HepG2 (cell line): Measurements from ENCODE around the gene RCOR1. TPM values are rescaled to one million over a fixed set of nuclear protein-coding genes. Genes with fewer than 3 reads are reported as not detected.
A peak's percentile ranks its signal among the peaks of the same experiment; 100 is the strongest.

ENCODE experiments used
- ATAC-seq: fragments of 200-7000 bp; cut with Tn5 transposase; 3 replicates; pipeline ENCODE4 v1.9.1; 2020; ENCODE audit warnings: mild to moderate bottlenecking, moderate library complexity
- BruUV-seq: library from RNA; stranded (reverse); fragments of 400-500 nt; replicated peaks from 2 replicates; lab custom pipeline; 2021; lab: Mats Ljungman, UMichigan
- CTCF ChIA-PET: fragments of 300-600 bp; formaldehyde crosslinking; extraction: SDS; loops from one replicate; lab custom pipeline; 2021; ENCODE audit warnings: low total read pairs, inconsistent platforms, low intra/inter-chr PET ratio; lab: Yijun Ruan, JAX
- POLR2A ChIA-PET: fragments of 350-600 bp; sonication (Branson Sonifier 250); formaldehyde crosslinking; loops from one replicate; lab custom pipeline; 2020; ENCODE audit warnings: antibody characterized with exemption, inconsistent platforms; lab: Yijun Ruan, JAX
- DNase-seq: peaks from one replicate; pipeline ENCODE4 v3.0.0-alpha.2; 2015; ENCODE audit warnings: low spot score
- FAIRE-seq: peaks from 3 replicates; lab custom pipeline; 2011; peaks lifted over from hg19 to GRCh38; lab: Jason Lieb, UNC
- H2AFZ ChIP-seq: one replicate; pipeline ENCODE4 v1.6.1; 2011; ENCODE audit warnings: low read length, inconsistent platforms
- H3K27ac ChIP-seq: fragments of 300-600 bp; 3 replicates; pipeline ENCODE4 v1.8.0; 2011; ENCODE audit warnings: mixed run types, mild to moderate bottlenecking, mixed read lengths, low read length, inconsistent platforms; ENCODE audit not compliant: insufficient read depth; ENCODE audit errors: extremely low read length
- H3K27me3 ChIP-seq, 2 experiments: fragments of 200-600 bp in 1 of 2; 2 replicates in 1 of 2; 3 replicates in 1 of 2; pipeline versions ENCODE4 v1.6.0 to v1.8.0; 2011; ENCODE audit warnings: low read length in 2 of 2, mild to moderate bottlenecking in 2 of 2, moderate library complexity in 2 of 2, inconsistent platforms in 1 of 2; ENCODE audit not compliant: insufficient read depth in 2 of 2, control insufficient read depth in 1 of 2
- H3K36me3 ChIP-seq, 2 experiments: fragments of 200-600 bp in 1 of 2; replicated peaks in 1 of 2; 2 replicates in 1 of 2; 3 replicates in 1 of 2; pipeline versions ENCODE4 v1.5.1 to v1.8.0; 2011; ENCODE audit warnings: low read length in 2 of 2, inconsistent platforms in 1 of 2; ENCODE audit not compliant: insufficient read depth in 2 of 2, control insufficient read depth in 1 of 2
- H3K4me1 ChIP-seq: 2 replicates; pipeline ENCODE4 v1.5.1; 2012; ENCODE audit warnings: low read length, inconsistent platforms; ENCODE audit not compliant: insufficient read depth
- H3K4me2 ChIP-seq: 2 replicates; pipeline ENCODE4 v1.6.0; 2011; ENCODE audit warnings: low read depth, low read length, inconsistent platforms
- H3K4me3 ChIP-seq, 3 experiments: fragments of 200-600 bp in 1 of 3; sonication (generic), shearing (Covaris generic) in 1 of 3; replicated peaks in 1 of 3; 2 replicates each; pipeline ENCODE4 v1.5.1; 2011 to 2016; ENCODE audit warnings: low read length in 3 of 3, inconsistent platforms in 2 of 3, low read depth in 2 of 3, mild to moderate bottlenecking in 2 of 3, control low read depth in 1 of 3, mixed read lengths in 1 of 3; ENCODE audit not compliant: insufficient read depth in 1 of 3
- H3K79me2 ChIP-seq: one replicate; pipeline ENCODE4 v1.6.1; 2011; ENCODE audit warnings: low read length, inconsistent platforms; ENCODE audit not compliant: insufficient read depth
- H3K9ac ChIP-seq: 2 replicates; pipeline ENCODE4 v1.6.0; 2011; ENCODE audit warnings: mild to moderate bottlenecking, low read depth, low read length, inconsistent platforms; ENCODE audit not compliant: insufficient read depth
- H3K9me3 ChIP-seq: 2 replicates; pipeline ENCODE4 v1.5.1; 2012; ENCODE audit warnings: mild to moderate bottlenecking, low read length
- H4K20me1 ChIP-seq: 2 replicates; pipeline ENCODE4 v1.6.0; 2011; ENCODE audit warnings: inconsistent platforms, mild to moderate bottlenecking, low read length, moderate library complexity; ENCODE audit not compliant: insufficient read depth
- FOXJ3 ChIP-seq: sonication (generic); formaldehyde crosslinking; IDR thresholded peaks from 2 replicates; pipeline ENCODE4 v1.4.0; 2020; ENCODE audit warnings: missing genetic modification reagents, mild to moderate bottlenecking, borderline replicate concordance
- GATAD1 ChIP-seq: IDR thresholded peaks from 2 replicates; pipeline ENCODE4 v1.6.1; 2016; ENCODE audit warnings: missing genetic modification reagents, missing compliant biosample characterization
- HES4 ChIP-seq: sonication (generic); formaldehyde crosslinking; IDR thresholded peaks from 2 replicates; pipeline ENCODE4 v1.9.0; 2021; ENCODE audit warnings: mild to moderate bottlenecking, missing genetic modification reagents, borderline replicate concordance
- HOXA5 ChIP-seq: sonication (generic); formaldehyde crosslinking; IDR thresholded peaks from 2 replicates; pipeline ENCODE4 v1.4.0; 2020; ENCODE audit warnings: missing genetic modification reagents
- MLLT10 ChIP-seq: sonication (generic); formaldehyde crosslinking; IDR thresholded peaks from 2 replicates; pipeline ENCODE4 v1.4.0; 2020; ENCODE audit warnings: missing genetic modification reagents
- SMAD9 ChIP-seq: sonication (generic); formaldehyde crosslinking; IDR thresholded peaks from 2 replicates; pipeline ENCODE4 v1.5.1; 2020; ENCODE audit warnings: mild to moderate bottlenecking, missing genetic modification reagents
- TBX2 ChIP-seq: sonication (generic); formaldehyde crosslinking; IDR thresholded peaks from 2 replicates; pipeline ENCODE4 v1.5.0; 2020; ENCODE audit warnings: missing genetic modification reagents, mild to moderate bottlenecking, borderline replicate concordance
- ZBTB38 ChIP-seq: sonication (generic); formaldehyde crosslinking; IDR thresholded peaks from 2 replicates; pipeline ENCODE4 v1.5.1; 2020; ENCODE audit warnings: mild to moderate bottlenecking, missing genetic modification reagents
- ZBTB7A ChIP-seq: sonication (generic); formaldehyde crosslinking; IDR thresholded peaks from 2 replicates; pipeline ENCODE4 v1.8.0; 2022; ENCODE audit warnings: mild to moderate bottlenecking, missing genetic modification reagents
- ZNF7 ChIP-seq: IDR thresholded peaks from 2 replicates; pipeline ENCODE4 v1.6.1; 2016; ENCODE audit warnings: missing biosample characterization, missing genetic modification reagents
- ZSCAN25 ChIP-seq: sonication (generic); formaldehyde crosslinking; IDR thresholded peaks from 2 replicates; pipeline ENCODE4 v1.8.0; 2022; ENCODE audit warnings: mild to moderate bottlenecking, missing genetic modification reagents
- WGBS: methylation state at CpG from one replicate; pipeline ENCODE4 v1.1.6; 2017; ENCODE audit warnings: low lambda C conversion rate; 5-methylcytosine and 5-hydroxymethylcytosine counted together
- in situ Hi-C: cut with HindIII; loops from 2 replicates; pipeline ENCODE4 v1.10.0; 2017; ENCODE audit warnings: low pct_unique_long_range_greater_than_20kb; ENCODE audit not compliant: extremely low pct_ligation_motif_present
- intact Hi-C: fragments of 100-400 bp; cut with micrococcal nuclease; formaldehyde crosslinking; loops from one replicate; pipeline ENCODE4 v1.10.0; 2022; ENCODE audit not compliant: unreplicated experiment
- polyA plus RNA-seq, 8 experiments: library from polyadenylated mRNA; depleted of rRNA in 3 of 8; stranded (reverse) in 7 of 8; unstranded in 1 of 8; fragments of >200 nt; fragmentation: Illumina TruSeq in 4 of 8; extraction: Trizol in 4 of 8; gene quantifications; 2 replicates each; pipeline versions ENCODE4 v1.2.1 to v1.2.3, GENCODE V29; 2011 to 2016; ENCODE audit warnings: low read depth in 4 of 8, missing spikeins in 1 of 8, mixed read lengths in 1 of 8; ENCODE audit not compliant: insufficient read depth in 1 of 8
- total RNA-seq, 5 experiments: library from RNA; depleted of rRNA; stranded (reverse); fragments of >200 nt; fragmentation: Illumina TruSeq; extraction: Trizol; gene quantifications; 2 replicates each; pipeline ENCODE4 v1.2.3, GENCODE V29; 2016; ENCODE audit warnings: low read depth in 1 of 5
- TF ChIP-seq, protein P1 (sequence below): sonication (generic); formaldehyde crosslinking; IDR thresholded peaks from 2 replicates; pipeline ENCODE4 v1.4.0; 2020; ENCODE audit warnings: missing genetic modification reagents, mild to moderate bottlenecking, borderline replicate concordance
- TF ChIP-seq, protein P2 (sequence below): sonication (generic); formaldehyde crosslinking; IDR thresholded peaks from 2 replicates; pipeline ENCODE4 v1.8.0; 2022; ENCODE audit warnings: missing genetic modification reagents, mild to moderate bottlenecking, moderate library complexity, borderline replicate concordance
- TF ChIP-seq, protein P3 (sequence below): sonication (generic); formaldehyde crosslinking; IDR thresholded peaks from 2 replicates; pipeline ENCODE4 v1.8.1; 2023; ENCODE audit warnings: mild to moderate bottlenecking, missing genetic modification reagents
- TF ChIP-seq, protein P4 (sequence below): sonication (generic); formaldehyde crosslinking; IDR thresholded peaks from 2 replicates; pipeline ENCODE4 v1.5.0; 2020; ENCODE audit warnings: mild to moderate bottlenecking, missing genetic modification reagents

RCOR1 gene
- total and polyA plus RNA-seq, 2 of the 13 experiments (the other 11 are each of a cell fraction or from before 2014, with no cell fraction given) = 10.2 to 11.1 TPM

DNA sequence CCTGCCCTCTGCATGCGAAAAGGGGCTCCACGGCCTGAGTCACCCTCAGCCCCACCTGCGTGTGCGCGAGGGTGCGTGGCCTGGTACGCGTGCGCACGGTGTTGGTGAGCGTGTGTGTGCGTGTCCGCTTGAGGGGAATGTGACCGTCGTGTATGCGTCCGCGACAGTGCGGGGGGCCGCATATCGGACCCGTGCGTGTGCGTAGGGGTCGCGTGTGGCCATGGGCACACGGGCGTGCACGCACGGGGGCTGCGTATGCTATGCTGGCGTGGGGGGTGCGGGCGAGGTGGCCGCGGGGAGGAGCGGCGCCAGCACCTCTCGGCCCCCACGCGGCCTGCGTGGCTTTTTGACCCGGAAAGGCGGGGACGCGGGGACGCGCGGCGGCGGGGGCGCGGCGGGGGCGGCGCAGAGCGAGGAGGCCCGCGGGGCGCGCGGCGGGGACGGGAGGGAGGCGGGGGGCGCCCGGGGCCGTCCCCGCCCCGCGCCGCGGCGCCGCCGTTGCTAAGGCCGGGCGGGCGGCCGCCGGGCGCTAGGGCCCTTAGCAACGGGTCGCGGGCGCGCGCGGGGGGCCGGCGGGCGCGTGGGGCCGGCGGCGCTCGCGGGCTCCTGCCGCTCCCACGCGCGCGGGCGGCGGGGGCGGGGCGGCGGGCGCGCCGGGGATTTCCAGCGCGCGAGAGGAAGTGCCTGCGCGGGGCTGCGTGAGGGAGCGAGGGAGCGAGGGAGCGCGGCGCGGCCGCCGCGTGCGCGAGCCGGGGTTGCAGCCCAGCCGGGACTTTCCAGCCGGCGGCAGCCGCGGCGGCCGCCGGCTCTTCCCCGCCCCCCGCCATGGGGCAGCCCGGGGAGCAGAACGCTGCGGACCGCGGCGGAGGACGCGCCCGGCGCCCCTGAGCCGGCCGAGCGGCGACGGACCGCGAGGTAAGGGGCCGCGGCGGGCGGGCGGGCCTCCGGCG is 184.6 kb downstream of the RCOR1 start, which contains the start of gene TRAF3:
TRAF3 (plus strand) TSS at position 689 of the 950 bp plus-strand sequence. CDS start 92,753 bp downstream, outside the sequence.
- ChIA-PET CTCF (no interaction called here), POLR2A (no interaction called here)
- peak within 1 kb of the TSS; percentile 90 for H3K4me2 ChIP-seq
- peaks cover 67% of the 10 kb centered on the region for H3K4me1 ChIP-seq
- WGBS = 57% methylated on average over 37 of the region's 163 CpGs
- peaks cover 33% of the 10 kb centered on the region for H3K79me2 ChIP-seq
- intact Hi-C loops (loop anchor here (5.0 to 10.0 kb wide), 2 partner anchors 98 to 140 kb away; no protein-coding TSS in a partner anchor), in situ Hi-C loops (no loop called here)
- H3K27ac ChIP-seq = peak within 1 kb of the TSS; percentile 58
- ATAC-seq (peak; percentile 10), FAIRE-seq (no peak), DNase-seq (no peak)
- no peaks in the 10 kb centered on the region for H3K36me3 ChIP-seq
- H2AFZ ChIP-seq = peak within 1 kb of the TSS; percentile 54
- no TSS peak for BruUV-seq
- H4K20me1 ChIP-seq = no peaks in the 10 kb centered on the region
- H3K27me3 ChIP-seq = peaks cover 0 to under 1% of the 10 kb centered on the region in 2 experiments; a peak in 1 of 5 replicates
- H3K9ac ChIP-seq = peak within 1 kb of the TSS; percentile 79
- H3K4me3 ChIP-seq = peak within 1 kb of the TSS; percentile 50 to 83 (median 71)
- H3K9me3 ChIP-seq = no peaks in the 10 kb centered on the region
- peak; percentile 99 for TF ChIP-seq ZBTB38 (CRISPR knock-in tag)
- TF ChIP-seq, protein P1, sequence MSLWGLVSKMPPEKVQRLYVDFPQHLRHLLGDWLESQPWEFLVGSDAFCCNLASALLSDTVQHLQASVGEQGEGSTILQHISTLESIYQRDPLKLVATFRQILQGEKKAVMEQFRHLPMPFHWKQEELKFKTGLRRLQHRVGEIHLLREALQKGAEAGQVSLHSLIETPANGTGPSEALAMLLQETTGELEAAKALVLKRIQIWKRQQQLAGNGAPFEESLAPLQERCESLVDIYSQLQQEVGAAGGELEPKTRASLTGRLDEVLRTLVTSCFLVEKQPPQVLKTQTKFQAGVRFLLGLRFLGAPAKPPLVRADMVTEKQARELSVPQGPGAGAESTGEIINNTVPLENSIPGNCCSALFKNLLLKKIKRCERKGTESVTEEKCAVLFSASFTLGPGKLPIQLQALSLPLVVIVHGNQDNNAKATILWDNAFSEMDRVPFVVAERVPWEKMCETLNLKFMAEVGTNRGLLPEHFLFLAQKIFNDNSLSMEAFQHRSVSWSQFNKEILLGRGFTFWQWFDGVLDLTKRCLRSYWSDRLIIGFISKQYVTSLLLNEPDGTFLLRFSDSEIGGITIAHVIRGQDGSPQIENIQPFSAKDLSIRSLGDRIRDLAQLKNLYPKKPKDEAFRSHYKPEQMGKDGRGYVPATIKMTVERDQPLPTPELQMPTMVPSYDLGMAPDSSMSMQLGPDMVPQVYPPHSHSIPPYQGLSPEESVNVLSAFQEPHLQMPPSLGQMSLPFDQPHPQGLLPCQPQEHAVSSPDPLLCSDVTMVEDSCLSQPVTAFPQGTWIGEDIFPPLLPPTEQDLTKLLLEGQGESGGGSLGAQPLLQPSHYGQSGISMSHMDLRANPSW = no peak
- TF ChIP-seq, protein P2, sequence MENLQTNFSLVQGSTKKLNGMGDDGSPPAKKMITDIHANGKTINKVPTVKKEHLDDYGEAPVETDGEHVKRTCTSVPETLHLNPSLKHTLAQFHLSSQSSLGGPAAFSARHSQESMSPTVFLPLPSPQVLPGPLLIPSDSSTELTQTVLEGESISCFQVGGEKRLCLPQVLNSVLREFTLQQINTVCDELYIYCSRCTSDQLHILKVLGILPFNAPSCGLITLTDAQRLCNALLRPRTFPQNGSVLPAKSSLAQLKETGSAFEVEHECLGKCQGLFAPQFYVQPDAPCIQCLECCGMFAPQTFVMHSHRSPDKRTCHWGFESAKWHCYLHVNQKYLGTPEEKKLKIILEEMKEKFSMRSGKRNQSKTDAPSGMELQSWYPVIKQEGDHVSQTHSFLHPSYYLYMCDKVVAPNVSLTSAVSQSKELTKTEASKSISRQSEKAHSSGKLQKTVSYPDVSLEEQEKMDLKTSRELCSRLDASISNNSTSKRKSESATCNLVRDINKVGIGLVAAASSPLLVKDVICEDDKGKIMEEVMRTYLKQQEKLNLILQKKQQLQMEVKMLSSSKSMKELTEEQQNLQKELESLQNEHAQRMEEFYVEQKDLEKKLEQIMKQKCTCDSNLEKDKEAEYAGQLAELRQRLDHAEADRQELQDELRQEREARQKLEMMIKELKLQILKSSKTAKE = no peak
- TF ChIP-seq FOXJ3 (CRISPR knock-in tag) = no peak
- TF ChIP-seq MLLT10 (CRISPR knock-in tag) = no peak
- TF ChIP-seq HOXA5 = no peak
- TF ChIP-seq ZBTB7A = peak; percentile 69
- TF ChIP-seq, protein P3, sequence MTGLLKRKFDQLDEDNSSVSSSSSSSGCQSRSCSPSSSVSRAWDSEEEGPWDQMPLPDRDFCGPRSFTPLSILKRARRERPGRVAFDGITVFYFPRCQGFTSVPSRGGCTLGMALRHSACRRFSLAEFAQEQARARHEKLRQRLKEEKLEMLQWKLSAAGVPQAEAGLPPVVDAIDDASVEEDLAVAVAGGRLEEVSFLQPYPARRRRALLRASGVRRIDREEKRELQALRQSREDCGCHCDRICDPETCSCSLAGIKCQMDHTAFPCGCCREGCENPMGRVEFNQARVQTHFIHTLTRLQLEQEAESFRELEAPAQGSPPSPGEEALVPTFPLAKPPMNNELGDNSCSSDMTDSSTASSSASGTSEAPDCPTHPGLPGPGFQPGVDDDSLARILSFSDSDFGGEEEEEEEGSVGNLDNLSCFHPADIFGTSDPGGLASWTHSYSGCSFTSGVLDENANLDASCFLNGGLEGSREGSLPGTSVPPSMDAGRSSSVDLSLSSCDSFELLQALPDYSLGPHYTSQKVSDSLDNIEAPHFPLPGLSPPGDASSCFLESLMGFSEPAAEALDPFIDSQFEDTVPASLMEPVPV = no peak
- TF ChIP-seq, protein P4, sequence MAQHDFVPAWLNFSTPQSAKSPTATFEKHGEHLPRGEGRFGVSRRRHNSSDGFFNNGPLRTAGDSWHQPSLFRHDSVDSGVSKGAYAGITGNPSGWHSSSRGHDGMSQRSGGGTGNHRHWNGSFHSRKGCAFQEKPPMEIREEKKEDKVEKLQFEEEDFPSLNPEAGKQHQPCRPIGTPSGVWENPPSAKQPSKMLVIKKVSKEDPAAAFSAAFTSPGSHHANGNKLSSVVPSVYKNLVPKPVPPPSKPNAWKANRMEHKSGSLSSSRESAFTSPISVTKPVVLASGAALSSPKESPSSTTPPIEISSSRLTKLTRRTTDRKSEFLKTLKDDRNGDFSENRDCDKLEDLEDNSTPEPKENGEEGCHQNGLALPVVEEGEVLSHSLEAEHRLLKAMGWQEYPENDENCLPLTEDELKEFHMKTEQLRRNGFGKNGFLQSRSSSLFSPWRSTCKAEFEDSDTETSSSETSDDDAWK = no peak
- 0 out of 2 replicates have a peak, but pooled peaks have one; percentile 5 for TF ChIP-seq GATAD1 (CRISPR knock-in tag)
- TF ChIP-seq ZSCAN25 (CRISPR knock-in tag) = no peak
- no peak for TF ChIP-seq TBX2 (CRISPR knock-in tag)
- no peak for TF ChIP-seq SMAD9 (CRISPR knock-in tag)
- no peak for TF ChIP-seq HES4 (CRISPR knock-in tag)
- TF ChIP-seq ZNF7 (CRISPR knock-in tag) = no peak
